GM12891 (cell line): Measurements from ENCODE around the gene HLTF.

Experiments
- POLR2A ChIP-seq: IDR thresholded peaks from 2 replicates; pipeline ENCODE4 v1.6.1; 2011; ENCODE audit warnings: low read depth, low read length, control low read depth
- POLR2AphosphoS5 ChIP-seq: IDR thresholded peaks from 2 replicates; pipeline ENCODE4 v1.6.1; 2011; ENCODE audit warnings: low read depth, low read length, control low read depth
- TAF1 ChIP-seq: IDR thresholded peaks from 2 replicates; pipeline ENCODE4 v1.6.1; 2011; ENCODE audit warnings: low read depth, low read length, control low read depth

- no peak for TF ChIP-seq POLR2A
- TF ChIP-seq POLR2AphosphoS5, result no peak
- TF ChIP-seq TAF1, result no peak
Measured at GRCh38 chr3:149101154-149101553, 14.8 kb upstream of the HLTF start.
